ENCODE measurements around the gene DLG2.

DNA sequence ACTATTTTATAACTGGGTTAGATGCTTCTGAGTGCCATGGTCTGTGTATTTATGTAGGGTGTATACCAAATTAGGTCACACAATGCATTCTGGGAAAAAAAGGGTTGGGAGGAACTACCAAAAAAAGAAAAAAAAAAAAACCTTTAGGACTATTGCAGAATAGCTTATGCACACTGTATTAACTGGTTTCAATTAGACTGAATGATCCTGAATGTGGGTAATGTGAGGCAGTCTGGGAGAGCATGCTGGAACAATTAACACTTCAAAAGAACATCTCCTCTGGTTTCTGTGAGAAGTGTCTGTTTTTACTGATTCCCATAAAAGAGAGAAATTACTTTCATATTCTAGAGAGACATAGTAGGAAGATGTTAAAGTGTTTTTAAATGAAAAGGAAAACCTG, 521.3 kb downstream of the DLG2 start:
- TF ChIP-seq, protein P1, sequence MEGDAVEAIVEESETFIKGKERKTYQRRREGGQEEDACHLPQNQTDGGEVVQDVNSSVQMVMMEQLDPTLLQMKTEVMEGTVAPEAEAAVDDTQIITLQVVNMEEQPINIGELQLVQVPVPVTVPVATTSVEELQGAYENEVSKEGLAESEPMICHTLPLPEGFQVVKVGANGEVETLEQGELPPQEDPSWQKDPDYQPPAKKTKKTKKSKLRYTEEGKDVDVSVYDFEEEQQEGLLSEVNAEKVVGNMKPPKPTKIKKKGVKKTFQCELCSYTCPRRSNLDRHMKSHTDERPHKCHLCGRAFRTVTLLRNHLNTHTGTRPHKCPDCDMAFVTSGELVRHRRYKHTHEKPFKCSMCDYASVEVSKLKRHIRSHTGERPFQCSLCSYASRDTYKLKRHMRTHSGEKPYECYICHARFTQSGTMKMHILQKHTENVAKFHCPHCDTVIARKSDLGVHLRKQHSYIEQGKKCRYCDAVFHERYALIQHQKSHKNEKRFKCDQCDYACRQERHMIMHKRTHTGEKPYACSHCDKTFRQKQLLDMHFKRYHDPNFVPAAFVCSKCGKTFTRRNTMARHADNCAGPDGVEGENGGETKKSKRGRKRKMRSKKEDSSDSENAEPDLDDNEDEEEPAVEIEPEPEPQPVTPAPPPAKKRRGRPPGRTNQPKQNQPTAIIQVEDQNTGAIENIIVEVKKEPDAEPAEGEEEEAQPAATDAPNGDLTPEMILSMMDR (IDR thresholded peaks at IDR 0.05; ENCODE audit: low read length): no peak
- no peak for TF ChIP-seq EZH2 (IDR thresholded peaks at IDR 0.05; ENCODE audit: borderline replicate concordance, low read length)

Measured in OCI-LY1 (cell line).